AG10803 (cell line): Measurements from ENCODE around the gene TSFM.

ENCODE experiments used
- DNase-seq: peaks from one replicate; pipeline ENCODE4 v3.0.0; 2010; ENCODE audit warnings: low read depth
- H3K4me3 ChIP-seq: 2 replicates; pipeline ENCODE4 v1.5.1; 2011; ENCODE audit warnings: mild to moderate bottlenecking, low read length, control low read depth
- TF ChIP-seq, protein P1 (sequence below): conservative IDR thresholded peaks from 2 replicates; pipeline ENCODE4 v1.5.1; 2011; ENCODE audit warnings: mild to moderate bottlenecking, low read length, control low read depth, inconsistent platforms

Gene TSFM

DNA sequence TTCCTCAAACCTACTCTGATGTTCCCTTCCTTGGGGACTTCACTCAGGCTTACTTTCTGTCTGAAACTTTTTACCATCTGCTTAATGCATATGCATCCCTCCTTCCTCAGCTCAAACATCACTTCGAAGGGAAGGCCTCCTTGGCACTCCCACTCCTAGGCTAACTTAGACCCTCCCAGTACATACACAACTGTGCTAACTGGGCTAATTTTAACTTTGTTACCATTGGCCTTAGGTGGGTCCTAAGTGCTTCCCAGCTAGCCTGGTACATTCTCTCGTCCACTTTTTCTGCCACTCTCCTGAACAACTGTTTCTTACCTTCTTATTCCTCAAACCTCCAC, 6.4 kb upstream of the TSFM start:
- no peak for DNase-seq
- TF ChIP-seq, protein P1, sequence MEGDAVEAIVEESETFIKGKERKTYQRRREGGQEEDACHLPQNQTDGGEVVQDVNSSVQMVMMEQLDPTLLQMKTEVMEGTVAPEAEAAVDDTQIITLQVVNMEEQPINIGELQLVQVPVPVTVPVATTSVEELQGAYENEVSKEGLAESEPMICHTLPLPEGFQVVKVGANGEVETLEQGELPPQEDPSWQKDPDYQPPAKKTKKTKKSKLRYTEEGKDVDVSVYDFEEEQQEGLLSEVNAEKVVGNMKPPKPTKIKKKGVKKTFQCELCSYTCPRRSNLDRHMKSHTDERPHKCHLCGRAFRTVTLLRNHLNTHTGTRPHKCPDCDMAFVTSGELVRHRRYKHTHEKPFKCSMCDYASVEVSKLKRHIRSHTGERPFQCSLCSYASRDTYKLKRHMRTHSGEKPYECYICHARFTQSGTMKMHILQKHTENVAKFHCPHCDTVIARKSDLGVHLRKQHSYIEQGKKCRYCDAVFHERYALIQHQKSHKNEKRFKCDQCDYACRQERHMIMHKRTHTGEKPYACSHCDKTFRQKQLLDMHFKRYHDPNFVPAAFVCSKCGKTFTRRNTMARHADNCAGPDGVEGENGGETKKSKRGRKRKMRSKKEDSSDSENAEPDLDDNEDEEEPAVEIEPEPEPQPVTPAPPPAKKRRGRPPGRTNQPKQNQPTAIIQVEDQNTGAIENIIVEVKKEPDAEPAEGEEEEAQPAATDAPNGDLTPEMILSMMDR, result no peak
- H3K4me3 ChIP-seq, result no peak overlapping the region

DNA sequence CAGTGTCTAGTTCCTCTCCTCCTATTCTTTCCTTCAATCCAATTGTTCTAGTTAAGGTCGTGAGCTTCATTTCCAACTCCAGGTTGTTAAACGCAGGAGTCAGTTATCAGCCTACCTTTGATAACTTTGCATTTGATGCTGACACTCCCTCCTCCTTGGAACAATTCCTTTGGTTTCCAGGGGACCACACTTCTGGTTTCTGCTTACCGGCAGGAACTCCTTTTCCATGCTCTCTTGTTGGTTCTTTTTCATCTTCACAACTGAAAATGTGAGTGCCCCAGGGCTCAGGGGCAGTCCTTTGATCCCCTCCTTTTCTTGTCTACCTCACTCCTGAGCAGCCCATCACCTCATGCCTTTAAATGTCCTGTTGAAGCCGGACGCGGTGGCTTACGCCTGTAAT, 5.2 kb upstream of the TSFM start:
- no peak for DNase-seq
- no peak overlapping the region for H3K4me3 ChIP-seq
- TF ChIP-seq, protein P1, result no peak

DNA sequence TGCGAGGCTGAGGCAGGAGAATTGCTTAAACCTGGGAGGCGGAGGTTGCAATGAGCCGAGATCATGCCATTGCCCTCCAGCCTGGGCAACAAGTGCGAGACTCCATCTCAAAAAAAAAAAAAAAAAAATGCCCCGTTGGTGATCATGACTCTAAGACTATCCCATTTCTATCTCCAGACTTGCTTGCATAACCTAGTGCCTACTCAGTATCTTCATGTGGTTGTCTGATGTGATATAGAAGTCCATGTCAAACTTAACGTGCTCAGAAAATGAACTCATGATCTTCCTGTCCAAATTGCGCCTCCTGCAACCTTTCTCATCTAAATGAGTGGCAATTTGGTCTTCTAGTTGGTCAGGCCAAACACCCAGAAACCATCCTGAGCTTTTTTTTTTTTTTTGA, 4.7 kb upstream of the TSFM start:
- no peak for DNase-seq
- TF ChIP-seq, protein P1, result no peak
- no peak overlapping the region for H3K4me3 ChIP-seq

DNA sequence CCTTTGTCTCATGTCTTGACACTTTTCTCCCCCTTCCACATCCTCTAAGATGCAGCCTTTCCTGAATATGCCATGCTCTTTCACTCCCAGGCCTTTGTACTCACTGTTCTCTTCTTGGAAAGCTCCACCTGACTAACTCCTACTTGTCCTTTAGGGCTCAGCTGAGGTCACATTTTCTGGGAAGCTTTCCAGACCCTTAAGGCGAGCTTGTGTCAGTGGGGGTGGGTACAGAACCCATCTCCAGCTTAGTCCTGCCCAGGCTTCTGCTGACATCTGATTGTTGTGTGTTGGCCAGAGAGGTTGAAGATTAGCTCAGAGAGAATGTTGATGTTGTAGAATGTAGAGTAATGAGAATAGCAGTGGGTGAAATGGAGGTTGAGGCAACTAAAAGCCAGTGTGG, 2.9 kb upstream of the TSFM start:
- TF ChIP-seq, protein P1, result no peak
- DNase-seq, result no peak
- no peak overlapping the region for H3K4me3 ChIP-seq

DNA sequence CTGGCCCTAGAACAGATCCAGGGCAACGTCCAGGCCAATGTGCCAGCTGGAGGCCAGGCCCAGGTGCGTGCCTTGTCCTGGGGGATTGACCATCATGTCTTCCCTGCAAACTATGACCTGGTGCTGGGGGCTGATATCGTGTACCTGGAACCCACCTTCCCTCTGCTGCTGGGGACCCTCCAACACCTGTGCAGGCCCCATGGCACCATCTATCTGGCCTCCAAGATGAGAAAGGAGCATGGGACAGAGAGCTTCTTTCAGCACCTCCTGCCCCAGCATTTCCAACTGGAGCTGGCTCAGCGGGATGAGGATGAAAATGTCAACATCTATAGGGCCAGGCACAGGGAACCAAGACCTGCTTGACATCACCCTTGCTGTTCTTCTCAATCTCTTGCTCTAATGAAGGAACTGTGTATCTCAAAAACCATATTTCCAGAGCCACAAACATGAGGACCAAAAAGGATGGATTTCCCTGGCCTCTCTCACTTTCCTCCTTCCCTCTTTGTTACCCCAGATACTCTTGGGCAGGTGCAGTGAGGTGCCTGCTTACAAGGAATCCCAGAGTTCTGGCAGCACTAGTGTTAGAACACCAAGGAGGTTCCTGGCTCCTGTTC, 2.2 kb upstream of the TSFM start:
- TF ChIP-seq, protein P1, result no peak
- no peak for DNase-seq
- no peak overlapping the region for H3K4me3 ChIP-seq

DNA sequence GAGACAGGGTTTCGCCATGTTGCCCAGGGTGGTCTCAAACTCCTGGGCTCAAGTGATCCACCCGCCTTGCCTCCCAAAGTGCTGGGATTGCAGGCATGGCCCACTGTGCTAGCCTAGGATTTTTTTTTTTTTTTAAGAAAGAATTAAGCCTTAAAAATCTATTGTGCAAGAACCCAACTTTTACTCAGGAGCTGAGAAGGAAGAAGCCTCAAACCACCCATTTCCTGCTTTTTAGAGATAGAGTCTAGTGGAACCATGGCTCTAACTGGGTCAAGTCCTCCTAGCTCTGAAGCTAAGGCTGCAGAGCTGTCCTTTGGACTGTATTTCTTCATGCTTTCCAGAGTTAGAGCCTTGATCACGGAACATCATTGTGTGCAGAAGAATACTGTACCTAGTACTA, 1.3 kb upstream of the TSFM start:
- H3K4me3 ChIP-seq, result no peak overlapping the region
- TF ChIP-seq, protein P1, result no peak
- no peak for DNase-seq

DNA sequence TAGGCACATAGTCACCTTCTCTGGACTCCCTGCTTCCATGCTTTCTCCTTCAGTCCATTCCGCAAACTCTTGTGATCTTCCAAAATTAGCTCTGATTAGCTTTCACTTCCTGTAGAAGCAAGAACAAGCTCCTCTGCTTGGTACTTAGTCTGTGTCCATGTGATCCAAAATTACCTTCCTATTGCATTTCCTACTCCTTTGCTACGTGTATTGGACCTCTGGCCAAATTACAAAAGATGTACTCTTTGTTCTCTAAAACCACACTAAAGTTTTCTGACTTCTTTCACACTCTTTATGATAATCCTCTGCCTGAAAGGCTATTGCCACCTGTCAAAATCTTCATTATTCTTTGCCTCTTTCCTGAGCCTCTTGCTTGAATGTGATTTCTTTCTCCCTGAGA, 786 bp upstream of the TSFM start:
- TF ChIP-seq, protein P1, result no peak
- DNase-seq, result no peak
- no peak overlapping the region for H3K4me3 ChIP-seq
